ENCODE data around the gene CC2D2A.
"Not testable (repeated sequence)": the region's sequence is repeated elsewhere in the genome, so short reads cannot be mapped to it uniquely, and the experiment has no call there.

Gene CC2D2A

GRCh38 chr4:15517681-15518080, 48.0 kb downstream of the CC2D2A start:
- not testable (repeated sequence) for DNase-seq

- peak; percentile 48 for DNase-seq
Observed at GRCh38 chr4:15521442-15522039, 51.9 kb downstream of the CC2D2A start.

GRCh38 chr4:15525080-15525479, 55.4 kb downstream of the CC2D2A start:
- no peak for DNase-seq

- DNase-seq: no peak
Observed at GRCh38 chr4:15526924-15527592, 57.4 kb downstream of the CC2D2A start.

GRCh38 chr4:15531792-15532191, 62.1 kb downstream of the CC2D2A start:
- no peak for DNase-seq

GRCh38 chr4:15533817-15534216, 64.1 kb downstream of the CC2D2A start:
- no peak for DNase-seq

GRCh38 chr4:15535599-15535998, 65.9 kb downstream of the CC2D2A start:
- no peak for DNase-seq

GRCh38 chr4:15536552-15537499, 67.1 kb downstream of the CC2D2A start:
- no peak for DNase-seq

- DNase-seq: no peak
Observed at GRCh38 chr4:15541941-15542340, 72.3 kb downstream of the CC2D2A start.

- no peak for DNase-seq
Observed at GRCh38 chr4:15542760-15543159, 73.1 kb downstream of the CC2D2A start.

- no peak for DNase-seq
Observed at GRCh38 chr4:15543537-15544247, 74.0 kb downstream of the CC2D2A start.

- DNase-seq: no peak
Observed at GRCh38 chr4:15544248-15544729, 74.6 kb downstream of the CC2D2A start.

- no peak for DNase-seq
Observed at GRCh38 chr4:15545371-15545770, 75.7 kb downstream of the CC2D2A start.

GRCh38 chr4:15547392-15547791, 77.7 kb downstream of the CC2D2A start:
- DNase-seq: no peak

- no peak for DNase-seq
Observed at GRCh38 chr4:15550491-15550890, 80.8 kb downstream of the CC2D2A start.

- no peak for DNase-seq
Observed at GRCh38 chr4:15551740-15552446, 82.2 kb downstream of the CC2D2A start.

GRCh38 chr4:15552557-15553362, 83.1 kb downstream of the CC2D2A start:
- no peak for DNase-seq

- no peak for DNase-seq
Observed at GRCh38 chr4:15556511-15557092, 86.9 kb downstream of the CC2D2A start.

GRCh38 chr4:15557786-15558550, 88.3 kb downstream of the CC2D2A start:
- no peak for DNase-seq

GRCh38 chr4:15558561-15558960, 88.9 kb downstream of the CC2D2A start:
- no peak for DNase-seq
